H1 (cell line): Measurements from ENCODE around the gene MCC. TPM values are rescaled to one million over a fixed set of nuclear protein-coding genes. Genes with fewer than 3 reads are reported as not detected.
A peak's percentile ranks its signal among the peaks of the same experiment; 100 is the strongest.

ENCODE experiments used
- CTCF ChIA-PET: fragments of 300-600 bp; sonication (Branson Sonifier 250); formaldehyde crosslinking; loops from one replicate; lab custom pipeline; 2021; ENCODE audit not compliant: partially characterized antibody; lab: Charles Lee
- POLR2A ChIA-PET: fragments of 300-600 bp; sonication (Branson Sonifier 250); formaldehyde crosslinking; loops from one replicate; lab custom pipeline; 2021; ENCODE audit warnings: inconsistent platforms; ENCODE audit not compliant: partially characterized antibody; lab: Charles Lee
- DNase-seq, 2 experiments: peaks; one replicate each; pipeline versions ENCODE4 v3.0.0 to v3.0.0-alpha.2; 2010 to 2022; ENCODE audit warnings: low spot score in 2 of 2, low read depth in 1 of 2, mixed read lengths in 1 of 2
- FAIRE-seq: peaks from 2 replicates; lab custom pipeline; 2011; peaks lifted over from hg19 to GRCh38; lab: Jason Lieb, UNC
- H2AFZ ChIP-seq: 2 replicates; pipeline ENCODE4 v1.8.1; 2012; ENCODE audit warnings: low read length, inconsistent platforms
- H2AK5ac ChIP-seq: 2 replicates; pipeline ENCODE4 v1.6.1; 2013; ENCODE audit warnings: low read depth, low read length
- H2BK120ac ChIP-seq: replicated peaks from 2 replicates; pipeline ENCODE3; 2013; ENCODE audit warnings: low read depth, low read length, inconsistent platforms
- H2BK12ac ChIP-seq: 2 replicates; pipeline ENCODE4 v1.6.1; 2013; ENCODE audit warnings: low read depth, low read length
- H2BK15ac ChIP-seq: 2 replicates; pipeline ENCODE4 v1.6.1; 2013; ENCODE audit warnings: low read length
- H2BK20ac ChIP-seq: 2 replicates; pipeline ENCODE4 v1.6.1; 2013; ENCODE audit warnings: low read length
- H2BK5ac ChIP-seq: 2 replicates; pipeline ENCODE4 v1.6.1; 2013; ENCODE audit warnings: low read depth, low read length
- H3K14ac ChIP-seq: 2 replicates; pipeline ENCODE4 v1.6.1; 2013; ENCODE audit warnings: inconsistent platforms; ENCODE audit not compliant: insufficient read length
- H3K18ac ChIP-seq: 2 replicates; pipeline ENCODE4 v1.6.1; 2013; ENCODE audit warnings: low read length; ENCODE audit errors: extremely low read depth
- H3K23ac ChIP-seq: 2 replicates; pipeline ENCODE4 v1.6.1; 2013; ENCODE audit warnings: inconsistent platforms; ENCODE audit not compliant: insufficient read length
- H3K23me2 ChIP-seq: 2 replicates; pipeline ENCODE4 v1.6.1; 2013; ENCODE audit warnings: low read depth, low read length
- H3K27ac ChIP-seq: 2 replicates; pipeline ENCODE4 v1.6.1; 2011; ENCODE audit warnings: low read depth, low read length, inconsistent platforms
- H3K27me3 ChIP-seq, 4 experiments: replicated peaks in 1 of 4; 1 replicate in 1 of 4; 2 replicates in 3 of 4; pipeline versions ENCODE4 v1.6.1 to v1.8.1; 2011 to 2013; ENCODE audit warnings: low read length in 3 of 4, mild to moderate bottlenecking in 3 of 4, inconsistent platforms in 2 of 4, mixed read lengths in 2 of 4, moderate library complexity in 1 of 4; ENCODE audit not compliant: control insufficient read depth in 3 of 4, insufficient read depth in 3 of 4; ENCODE audit errors: extremely low read depth in 1 of 4
- H3K36me3 ChIP-seq, 4 experiments: 2 replicates each; pipeline versions ENCODE4 v1.6.1 to v1.8.1; 2011 to 2013; ENCODE audit warnings: mild to moderate bottlenecking in 4 of 4, low read length in 3 of 4, moderate library complexity in 2 of 4, control low read depth in 1 of 4, inconsistent platforms in 1 of 4; ENCODE audit not compliant: insufficient read depth in 4 of 4, control insufficient read depth in 2 of 4
- H3K4ac ChIP-seq: replicated peaks from 2 replicates; pipeline ENCODE3; 2013; ENCODE audit warnings: low read length, low read depth, mixed read lengths, inconsistent platforms; ENCODE audit not compliant: insufficient read length
- H3K4me1 ChIP-seq, 4 experiments: replicated peaks in 1 of 4; 1 replicate in 1 of 4; 2 replicates in 3 of 4; pipeline versions ENCODE4 v1.6.1 to v1.8.1; 2011 to 2013; ENCODE audit warnings: low read length in 3 of 4, inconsistent platforms in 2 of 4, mixed read lengths in 1 of 4; ENCODE audit not compliant: insufficient read depth in 4 of 4, control insufficient read depth in 3 of 4
- H3K4me2 ChIP-seq, 2 experiments: 2 replicates each; pipeline versions ENCODE4 v1.6.1 to v1.8.1; 2011 to 2013; ENCODE audit warnings: low read depth in 2 of 2, low read length in 2 of 2, control low read depth in 1 of 2, inconsistent platforms in 1 of 2, mild to moderate bottlenecking in 1 of 2; ENCODE audit not compliant: insufficient read depth in 1 of 2
- H3K4me3 ChIP-seq, 4 experiments: fragments of 200-600, 300-600 bp in 1 of 4; sonication (generic), shearing (Covaris generic), sonication (Bioruptor Twin) in 1 of 4; 2 replicates each; pipeline versions ENCODE4 v1.5.1 to v1.8.1; 2011 to 2016; ENCODE audit warnings: low read length in 4 of 4, low read depth in 3 of 4, control low read depth in 2 of 4, inconsistent platforms in 2 of 4, mild to moderate bottlenecking in 2 of 4, mixed read lengths in 1 of 4, moderate library complexity in 1 of 4; ENCODE audit not compliant: insufficient read depth in 2 of 4; ENCODE audit errors: extremely low read depth in 1 of 4
- H3K56ac ChIP-seq: replicated peaks from 2 replicates; pipeline ENCODE3; 2013; ENCODE audit warnings: low read depth, mild to moderate bottlenecking, mixed read lengths, low read length, inconsistent platforms; ENCODE audit not compliant: insufficient read length
- H3K79me1 ChIP-seq: 2 replicates; pipeline ENCODE4 v1.6.1; 2013; ENCODE audit warnings: low read depth, low read length, control low read depth
- H3K79me2 ChIP-seq, 2 experiments: 2 replicates each; pipeline versions ENCODE4 v1.6.1 to v1.8.1; 2012 to 2013; ENCODE audit warnings: low read length in 2 of 2, mild to moderate bottlenecking in 2 of 2, inconsistent platforms in 1 of 2; ENCODE audit not compliant: insufficient read depth in 2 of 2, control insufficient read depth in 1 of 2
- H3K9ac ChIP-seq, 4 experiments: replicated peaks in 1 of 4; 1 replicate in 1 of 4; 2 replicates in 3 of 4; pipeline versions ENCODE4 v1.6.1 to v1.8.1; 2011 to 2013; ENCODE audit warnings: low read depth in 3 of 4, low read length in 3 of 4, control low read depth in 2 of 4, mild to moderate bottlenecking in 2 of 4, moderate library complexity in 2 of 4, inconsistent platforms in 1 of 4; ENCODE audit errors: extremely low read depth in 1 of 4
- H3K9me3 ChIP-seq, 2 experiments: 2 replicates each; pipeline versions ENCODE4 v1.6.1 to v1.8.1; 2012 to 2013; ENCODE audit warnings: mild to moderate bottlenecking in 2 of 2, moderate library complexity in 2 of 2, control low read depth in 1 of 2, inconsistent platforms in 1 of 2, low read depth in 1 of 2, low read length in 1 of 2, mixed read lengths in 1 of 2; ENCODE audit not compliant: insufficient read depth in 2 of 2
- H4K20me1 ChIP-seq, 2 experiments: replicated peaks in 1 of 2; 2 replicates each; pipeline versions ENCODE3 to v1.8.1; 2011 to 2013; ENCODE audit warnings: inconsistent platforms in 2 of 2, low read length in 2 of 2, mild to moderate bottlenecking in 1 of 2; ENCODE audit not compliant: insufficient read depth in 2 of 2, control insufficient read depth in 1 of 2
- H4K5ac ChIP-seq: 2 replicates; pipeline ENCODE4 v1.6.1; 2013; ENCODE audit warnings: low read length, low read depth, mixed read lengths, inconsistent platforms; ENCODE audit not compliant: insufficient read length
- H4K8ac ChIP-seq: 2 replicates; pipeline ENCODE4 v1.8.0; 2013; ENCODE audit warnings: mild to moderate bottlenecking, moderate library complexity, low read length, inconsistent platforms; ENCODE audit not compliant: insufficient read depth; ENCODE audit errors: extremely low read depth
- H4K91ac ChIP-seq: replicated peaks from 2 replicates; pipeline ENCODE3; 2013; ENCODE audit warnings: low read length, mixed read lengths, inconsistent platforms; ENCODE audit not compliant: insufficient read length
- CHD2 ChIP-seq: IDR thresholded peaks from 2 replicates; pipeline ENCODE4 v1.6.1; 2012; ENCODE audit warnings: low read length, improper control_type of control experiment
- MAFK ChIP-seq: IDR thresholded peaks from 2 replicates; pipeline ENCODE4 v1.6.1; 2012; ENCODE audit warnings: low read depth, mild to moderate bottlenecking, improper control_type of control experiment, low read length
- WGBS, 2 experiments: shearing (Covaris generic) in 1 of 2; methylation state at CpG; one replicate each; pipeline versions ENCODE4 v1.1.6 to v1.1.7; 2013 to 2015; ENCODE audit warnings: low lambda C conversion rate in 2 of 2, mixed read lengths in 2 of 2, inconsistent platforms in 1 of 2, low coverage in 1 of 2, missing lambda C conversion rate in 1 of 2; ENCODE audit not compliant: insufficient replicate concordance in 2 of 2, insufficient coverage in 1 of 2, insufficient read length in 1 of 2; ENCODE audit errors: extremely low coverage in 1 of 2, missing lambda C conversion rate in 1 of 2; 5-methylcytosine and 5-hydroxymethylcytosine counted together
- polyA plus RNA-seq, 7 experiments: library from polyadenylated mRNA; depleted of rRNA in 3 of 7; stranded (reverse) in 5 of 7; unstranded in 2 of 7; fragments of >200 nt in 5 of 7; fragments of 200-250 nt in 2 of 7; gene quantifications; 1 replicate in 5 of 7; 2 replicates in 1 of 7; 4 replicates in 1 of 7; pipeline versions ENCODE4 v1.2.1 to v1.2.3, GENCODE V29; 2011 to 2013; ENCODE audit warnings: missing spikeins in 2 of 7, mixed read lengths in 2 of 7
- total RNA-seq: library from RNA; stranded (reverse); fragmentation: NEBNext Ultra II Directional; extraction: Animal tissue kit (Norgen Biotek cat#: 25700); gene quantifications from 2 replicates; pipeline ENCODE4 v1.2.1, GENCODE V29; 2021

The MCC gene
- total and polyA plus RNA-seq, 2 of the 8 experiments (the other 6 are each of a cell fraction or from before 2014, with no cell fraction given) = 2.6 to 18.3 TPM

DNA sequence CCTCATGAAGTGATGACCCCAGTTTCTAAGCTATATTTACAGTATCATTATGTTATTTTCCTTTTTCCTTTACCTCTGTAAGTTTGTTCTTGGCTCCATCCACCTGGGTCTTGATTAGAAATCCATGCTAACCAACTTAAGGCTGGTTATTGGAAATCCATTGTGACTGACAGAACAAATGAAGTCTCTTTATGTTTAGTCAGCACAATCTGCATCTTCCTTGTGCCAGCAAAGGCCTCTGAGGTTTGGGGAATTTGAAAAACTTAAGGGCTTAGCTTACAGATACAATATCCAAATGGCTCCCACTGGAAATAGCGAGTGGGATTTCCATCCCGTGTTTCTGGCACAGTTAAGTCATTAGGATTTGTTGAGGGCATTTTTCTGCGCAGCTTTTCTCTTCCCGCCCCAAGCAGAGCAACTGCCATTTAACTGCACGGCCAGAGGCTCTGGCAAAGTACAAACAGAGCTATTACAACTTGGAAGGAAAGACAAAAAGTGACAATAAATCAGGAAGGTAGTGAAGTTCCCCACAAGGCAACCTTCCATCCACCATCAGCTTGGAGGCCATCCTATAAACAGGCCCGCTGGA is 447.5 kb downstream of the MCC start:
- Histone ChIP-seq H3K79me2 (no peaks in the 10 kb centered on the region), H2AFZ (no peak overlapping the region), H3K56ac (no peak overlapping the region), H3K27me3 (no peaks in the 10 kb centered on the region), H3K23ac (no peak overlapping the region), H3K36me3 (no peaks in the 10 kb centered on the region), H2AK5ac (no peak overlapping the region), H4K20me1 (no peaks in the 10 kb centered on the region), H3K14ac (no peak overlapping the region), H2BK15ac (no peak overlapping the region), H3K9ac (no peak overlapping the region), H3K9me3 (no peaks in the 10 kb centered on the region), H3K4me2 (no peak overlapping the region), H3K18ac (no peak overlapping the region), H4K8ac (no peak overlapping the region), H3K27ac (no peak overlapping the region), H2BK12ac (no peak overlapping the region), H2BK20ac (no peak overlapping the region), H3K4me3 (no peak overlapping the region), H4K91ac (no peak overlapping the region), H3K79me1 (no peaks in the 10 kb centered on the region), H3K23me2 (no peaks in the 10 kb centered on the region), H3K4me1 (peaks cover 2 to 8% (median 2%) of the 10 kb centered on the region in 4 experiments; a peak in 5 of 7 replicates), H3K4ac (no peak overlapping the region), H2BK5ac (no peak overlapping the region), H4K5ac (no peak overlapping the region), H2BK120ac (no peak overlapping the region)
- TF ChIP-seq CHD2 = no peak
- peak; percentile 39; the same call in 1 of the 2 replicates for TF ChIP-seq MAFK
- WGBS, 2 experiments = 90% methylated on average over 6 of the region's 6 CpGs; no CpG with 5 or more reads in 1 of the 2 experiments
- DNase-seq = peak in 1 of 2 experiments; percentile 19
- no peak for FAIRE-seq
- ChIA-PET POLR2A (interaction anchor here (0.6 kb wide), 1 partner anchor 522 kb away, joined by 3 read pairs; no protein-coding TSS in a partner anchor), CTCF (interaction anchor here (0.7 to 1.5 kb wide), 7 partner anchors 11 to 832 kb away, joined by 3 to 4 read pairs (median 3); no protein-coding TSS in a partner anchor)
